ENCODE results near the gene PLCB1. TPM values are rescaled to one million over a fixed set of nuclear protein-coding genes. Genes with fewer than 3 reads are reported as not detected.
A peak's percentile ranks its signal among the peaks of the same experiment; 100 is the strongest.

PLCB1 gene
- total RNA-seq, 1 donor from 2014 or later: 10.8 TPM

DNA sequence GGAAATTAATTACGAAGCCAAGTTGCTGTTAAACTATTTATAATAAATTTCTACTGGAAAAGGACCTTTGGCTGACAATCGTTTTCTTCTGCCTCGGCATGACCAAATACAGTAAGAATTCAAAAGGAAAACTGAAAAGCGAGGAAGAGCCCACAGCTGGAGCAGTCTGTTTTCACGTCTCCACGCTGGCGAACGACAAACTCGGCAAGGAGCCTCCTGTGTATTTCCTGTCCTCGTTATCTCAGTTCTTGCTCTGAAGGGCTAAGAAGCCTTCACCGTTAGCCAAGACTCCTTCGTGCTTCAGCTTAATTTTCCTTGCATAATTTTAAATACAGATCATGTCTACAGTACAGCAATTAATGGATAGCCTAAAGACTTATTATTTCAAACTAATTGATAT is 722.5 kb downstream of the PLCB1 start:
- H3K36me3 Mint-ChIP-seq (ENCODE audit: low read depth): no peaks in the 10 kb centered on the region
- H3K4me1 Mint-ChIP-seq (ENCODE audit: low read depth): peaks cover 19% of the 10 kb centered on the region
- no peak overlapping the region for H3K27ac Mint-ChIP-seq (ENCODE audit: unreplicated experiment)
- no peaks in the 10 kb centered on the region for H3K9me3 Mint-ChIP-seq (ENCODE audit: low read depth)
- no peaks in the 10 kb centered on the region for H3K27me3 Mint-ChIP-seq (ENCODE audit: low read depth)
- H3K4me3 Mint-ChIP-seq (ENCODE audit: unreplicated experiment): peak overlapping the region; percentile 60
- no peak for DNase-seq (ENCODE audit: low spot score)
- TF ChIP-seq, protein P1, sequence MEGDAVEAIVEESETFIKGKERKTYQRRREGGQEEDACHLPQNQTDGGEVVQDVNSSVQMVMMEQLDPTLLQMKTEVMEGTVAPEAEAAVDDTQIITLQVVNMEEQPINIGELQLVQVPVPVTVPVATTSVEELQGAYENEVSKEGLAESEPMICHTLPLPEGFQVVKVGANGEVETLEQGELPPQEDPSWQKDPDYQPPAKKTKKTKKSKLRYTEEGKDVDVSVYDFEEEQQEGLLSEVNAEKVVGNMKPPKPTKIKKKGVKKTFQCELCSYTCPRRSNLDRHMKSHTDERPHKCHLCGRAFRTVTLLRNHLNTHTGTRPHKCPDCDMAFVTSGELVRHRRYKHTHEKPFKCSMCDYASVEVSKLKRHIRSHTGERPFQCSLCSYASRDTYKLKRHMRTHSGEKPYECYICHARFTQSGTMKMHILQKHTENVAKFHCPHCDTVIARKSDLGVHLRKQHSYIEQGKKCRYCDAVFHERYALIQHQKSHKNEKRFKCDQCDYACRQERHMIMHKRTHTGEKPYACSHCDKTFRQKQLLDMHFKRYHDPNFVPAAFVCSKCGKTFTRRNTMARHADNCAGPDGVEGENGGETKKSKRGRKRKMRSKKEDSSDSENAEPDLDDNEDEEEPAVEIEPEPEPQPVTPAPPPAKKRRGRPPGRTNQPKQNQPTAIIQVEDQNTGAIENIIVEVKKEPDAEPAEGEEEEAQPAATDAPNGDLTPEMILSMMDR (IDR thresholded peaks at IDR 0.05): no peak

DNA sequence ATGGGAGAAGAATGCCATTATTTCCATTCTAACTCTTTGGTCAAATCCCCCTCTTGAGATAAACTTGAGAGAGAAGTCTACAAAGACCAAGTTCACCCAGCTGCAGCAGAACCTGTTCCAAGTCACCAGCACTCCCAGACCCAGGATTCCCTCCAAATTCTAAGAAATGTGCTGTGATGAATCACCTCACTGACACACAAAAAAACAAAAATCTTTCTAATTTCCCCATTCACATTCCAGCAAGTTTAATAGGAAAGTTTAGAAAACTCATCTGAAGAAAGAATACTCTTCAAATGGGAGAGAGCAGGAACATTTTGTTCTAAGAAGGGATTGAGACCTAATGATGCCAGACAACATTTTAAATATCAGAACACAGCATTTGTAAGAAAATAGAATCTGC is 723.2 kb downstream of the PLCB1 start:
- H3K36me3 Mint-ChIP-seq (ENCODE audit: low read depth): no peaks in the 10 kb centered on the region
- H3K4me3 Mint-ChIP-seq (ENCODE audit: unreplicated experiment): no peak overlapping the region
- peaks cover 27% of the 10 kb centered on the region for H3K4me1 Mint-ChIP-seq (ENCODE audit: low read depth)
- no peaks in the 10 kb centered on the region for H3K27me3 Mint-ChIP-seq (ENCODE audit: low read depth)
- H3K9me3 Mint-ChIP-seq (ENCODE audit: low read depth): no peaks in the 10 kb centered on the region
- TF ChIP-seq, protein P1 (IDR thresholded peaks at IDR 0.05): no peak
- no peak for DNase-seq (ENCODE audit: low spot score)
- no peak overlapping the region for H3K27ac Mint-ChIP-seq (ENCODE audit: unreplicated experiment)

DNA sequence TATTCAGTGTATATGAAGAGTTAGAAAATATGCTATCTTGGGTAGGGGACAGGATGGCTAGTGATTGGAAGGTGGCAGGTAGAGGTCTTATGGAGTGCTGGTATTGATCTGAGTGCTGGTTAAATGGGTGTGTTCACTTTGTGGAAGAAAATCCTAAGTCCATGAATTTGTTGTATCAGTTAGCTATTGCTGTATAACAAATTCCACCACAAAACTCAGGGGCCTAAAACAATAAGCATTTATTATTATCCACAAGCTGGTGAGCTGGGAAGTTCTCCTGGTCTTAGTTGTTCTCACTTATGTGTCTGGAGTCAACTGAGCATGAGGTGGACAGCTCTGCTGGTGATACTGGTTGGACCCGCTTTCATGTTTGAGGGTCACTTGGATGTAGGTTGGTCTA is 724.6 kb downstream of the PLCB1 start:
- Mint-ChIP-seq H3K36me3 (ENCODE audit: low read depth) (no peaks in the 10 kb centered on the region), H3K4me1 (ENCODE audit: low read depth) (peaks cover 31% of the 10 kb centered on the region), H3K27ac (ENCODE audit: unreplicated experiment) (no peak overlapping the region), H3K27me3 (ENCODE audit: low read depth) (no peaks in the 10 kb centered on the region), H3K4me3 (ENCODE audit: unreplicated experiment) (no peak overlapping the region), H3K9me3 (ENCODE audit: low read depth) (no peaks in the 10 kb centered on the region)
- no peak for DNase-seq (ENCODE audit: low spot score)
- TF ChIP-seq, protein P1 (IDR thresholded peaks at IDR 0.05): no peak

DNA sequence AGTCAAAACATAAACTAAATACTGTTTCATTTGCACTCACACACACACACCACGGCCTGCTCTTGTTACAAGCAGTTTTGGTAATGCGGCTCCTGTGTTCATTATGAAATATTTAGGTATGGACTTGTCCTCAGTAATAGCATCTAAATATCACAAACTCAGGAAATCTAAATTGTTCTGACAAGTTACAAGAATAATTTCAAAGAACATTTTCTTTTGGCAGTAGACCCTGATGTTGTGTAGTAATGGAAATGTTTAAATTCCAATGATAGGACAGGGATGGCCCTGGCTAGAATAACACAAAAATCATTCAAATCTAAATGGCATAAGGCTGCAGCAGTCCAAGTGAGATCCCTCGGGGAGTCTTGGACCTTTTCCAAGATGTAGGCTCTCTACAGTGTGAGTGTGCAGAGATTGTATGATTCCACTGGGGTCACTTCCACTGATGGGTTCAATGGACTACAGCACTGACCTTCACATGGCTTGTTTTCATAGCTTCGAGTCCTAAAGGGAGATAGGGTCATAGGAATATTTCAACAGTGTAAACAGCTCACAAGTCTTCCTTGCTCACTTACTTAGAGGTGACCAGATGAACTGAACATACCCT is 726.2 kb downstream of the PLCB1 start:
- peaks cover 31% of the 10 kb centered on the region for H3K4me1 Mint-ChIP-seq (ENCODE audit: low read depth)
- peak overlapping the region; percentile 42 for H3K27ac Mint-ChIP-seq (ENCODE audit: unreplicated experiment)
- no peaks in the 10 kb centered on the region for H3K36me3 Mint-ChIP-seq (ENCODE audit: low read depth)
- no peaks in the 10 kb centered on the region for H3K27me3 Mint-ChIP-seq (ENCODE audit: low read depth)
- DNase-seq (ENCODE audit: low spot score): no peak
- TF ChIP-seq, protein P1 (IDR thresholded peaks at IDR 0.05): no peak
- no peak overlapping the region for H3K4me3 Mint-ChIP-seq (ENCODE audit: unreplicated experiment)
- H3K9me3 Mint-ChIP-seq (ENCODE audit: low read depth): no peaks in the 10 kb centered on the region

DNA sequence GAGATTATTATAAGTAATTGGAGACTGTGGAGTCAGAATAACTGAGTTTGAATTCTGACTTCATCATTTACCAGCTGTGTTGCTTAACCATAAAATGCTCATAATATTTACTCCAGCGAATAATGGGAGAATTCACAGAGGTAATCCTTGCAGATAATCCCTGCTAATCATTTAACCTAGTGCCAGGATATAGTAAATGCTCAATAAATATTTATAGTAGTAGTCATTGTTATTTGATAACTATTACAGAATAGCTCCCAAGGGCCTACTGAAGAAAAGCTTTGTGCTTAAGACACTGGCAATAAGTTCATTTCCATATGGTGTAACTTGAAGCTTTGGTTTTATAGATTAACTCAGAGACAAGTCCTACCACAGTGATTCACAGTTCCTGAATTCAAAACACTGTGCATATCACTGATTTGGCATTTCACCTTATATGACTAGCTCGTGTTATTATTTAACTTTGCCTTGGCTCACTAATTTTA is 728.0 kb downstream of the PLCB1 start:
- Mint-ChIP-seq H3K9me3 (ENCODE audit: low read depth) (no peaks in the 10 kb centered on the region), H3K4me3 (ENCODE audit: unreplicated experiment) (peak overlapping the region; percentile 25), H3K27ac (ENCODE audit: unreplicated experiment) (peak overlapping the region; percentile 45), H3K27me3 (ENCODE audit: low read depth) (no peaks in the 10 kb centered on the region), H3K4me1 (ENCODE audit: low read depth) (peaks cover 31% of the 10 kb centered on the region), H3K36me3 (ENCODE audit: low read depth) (no peaks in the 10 kb centered on the region)
- no peak for DNase-seq (ENCODE audit: low spot score)
- TF ChIP-seq, protein P1 (IDR thresholded peaks at IDR 0.05): no peak

All from chondrocyte (in vitro differentiated cells).